LNCaP clone FGC (cell line): ENCODE results near the gene AIFM3.

ENCODE experiments used
- DNase-seq: peaks from one replicate; pipeline ENCODE4 v3.0.0-alpha.2; 2011; ENCODE audit warnings: low read depth
- H3K4me3 ChIP-seq: 2 replicates; pipeline ENCODE4 v1.5.1; 2011; ENCODE audit warnings: mild to moderate bottlenecking, low read depth, low read length, control low read depth
- TF ChIP-seq, protein P1 (sequence below): IDR thresholded peaks from 2 replicates; pipeline ENCODE4 v1.5.1; 2012; ENCODE audit warnings: mild to moderate bottlenecking; ENCODE audit not compliant: control insufficient read depth, insufficient read depth; ENCODE audit errors: extremely low read depth

The AIFM3 gene

DNA sequence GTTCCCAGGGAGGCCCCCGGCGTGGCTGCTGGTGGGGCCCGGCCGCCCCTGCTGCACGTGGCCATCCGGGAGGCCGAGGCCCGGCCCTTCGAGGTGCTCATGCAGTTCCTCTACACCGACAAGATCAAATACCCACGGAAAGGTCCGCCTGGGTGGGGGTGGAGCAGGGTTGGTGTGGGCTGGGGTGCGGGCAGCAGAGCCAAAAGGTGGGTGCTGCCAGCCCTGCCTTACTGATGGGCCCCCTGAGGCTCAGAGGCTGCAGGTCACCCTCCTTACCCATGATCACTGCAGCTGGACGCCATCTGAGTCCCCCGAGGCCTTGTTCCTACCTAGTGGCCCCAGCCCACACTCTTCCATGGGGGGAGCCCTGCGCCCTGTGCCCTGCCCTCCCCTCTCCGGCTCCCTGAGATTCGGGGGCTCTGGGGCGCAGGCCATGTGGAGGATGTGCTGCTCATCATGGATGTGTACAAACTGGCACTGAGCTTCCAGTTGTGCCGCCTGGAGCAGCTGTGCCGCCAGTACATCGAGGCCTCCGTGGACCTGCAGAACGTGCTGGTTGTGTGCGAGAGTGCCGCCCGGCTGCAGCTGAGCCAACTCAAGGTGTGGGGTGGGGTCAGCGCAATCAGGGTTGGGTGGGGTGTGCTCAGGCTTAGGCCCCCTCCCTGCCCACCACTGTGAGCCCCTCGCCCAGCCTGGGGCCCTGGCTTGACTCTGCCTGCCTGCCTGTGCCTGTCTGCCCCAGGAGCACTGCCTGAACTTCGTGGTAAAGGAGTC is 27.3 kb downstream of the AIFM3 start:
- DNase-seq, result no peak
- H3K4me3 ChIP-seq, result no peak overlapping the region
- TF ChIP-seq, protein P1, sequence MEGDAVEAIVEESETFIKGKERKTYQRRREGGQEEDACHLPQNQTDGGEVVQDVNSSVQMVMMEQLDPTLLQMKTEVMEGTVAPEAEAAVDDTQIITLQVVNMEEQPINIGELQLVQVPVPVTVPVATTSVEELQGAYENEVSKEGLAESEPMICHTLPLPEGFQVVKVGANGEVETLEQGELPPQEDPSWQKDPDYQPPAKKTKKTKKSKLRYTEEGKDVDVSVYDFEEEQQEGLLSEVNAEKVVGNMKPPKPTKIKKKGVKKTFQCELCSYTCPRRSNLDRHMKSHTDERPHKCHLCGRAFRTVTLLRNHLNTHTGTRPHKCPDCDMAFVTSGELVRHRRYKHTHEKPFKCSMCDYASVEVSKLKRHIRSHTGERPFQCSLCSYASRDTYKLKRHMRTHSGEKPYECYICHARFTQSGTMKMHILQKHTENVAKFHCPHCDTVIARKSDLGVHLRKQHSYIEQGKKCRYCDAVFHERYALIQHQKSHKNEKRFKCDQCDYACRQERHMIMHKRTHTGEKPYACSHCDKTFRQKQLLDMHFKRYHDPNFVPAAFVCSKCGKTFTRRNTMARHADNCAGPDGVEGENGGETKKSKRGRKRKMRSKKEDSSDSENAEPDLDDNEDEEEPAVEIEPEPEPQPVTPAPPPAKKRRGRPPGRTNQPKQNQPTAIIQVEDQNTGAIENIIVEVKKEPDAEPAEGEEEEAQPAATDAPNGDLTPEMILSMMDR, result no peak

DNA sequence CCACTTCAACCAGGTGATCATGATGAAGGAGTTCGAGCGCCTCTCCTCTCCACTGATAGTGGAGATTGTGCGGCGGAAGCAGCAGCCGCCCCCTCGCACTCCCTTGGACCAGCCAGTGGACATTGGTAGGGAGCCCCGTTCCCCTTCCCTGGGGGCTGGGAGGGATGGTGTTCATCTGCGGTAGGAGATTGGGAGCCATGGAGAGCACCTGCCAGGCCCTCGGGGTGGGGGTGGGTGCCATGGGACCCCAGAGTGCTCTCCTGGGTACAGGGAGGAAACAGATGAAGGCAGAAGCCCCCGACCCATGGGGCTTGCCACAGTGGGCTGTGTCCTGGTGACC is 27.8 kb downstream of the AIFM3 start:
- TF ChIP-seq, protein P1, result no peak
- no peak for DNase-seq
- H3K4me3 ChIP-seq, result no peak overlapping the region

DNA sequence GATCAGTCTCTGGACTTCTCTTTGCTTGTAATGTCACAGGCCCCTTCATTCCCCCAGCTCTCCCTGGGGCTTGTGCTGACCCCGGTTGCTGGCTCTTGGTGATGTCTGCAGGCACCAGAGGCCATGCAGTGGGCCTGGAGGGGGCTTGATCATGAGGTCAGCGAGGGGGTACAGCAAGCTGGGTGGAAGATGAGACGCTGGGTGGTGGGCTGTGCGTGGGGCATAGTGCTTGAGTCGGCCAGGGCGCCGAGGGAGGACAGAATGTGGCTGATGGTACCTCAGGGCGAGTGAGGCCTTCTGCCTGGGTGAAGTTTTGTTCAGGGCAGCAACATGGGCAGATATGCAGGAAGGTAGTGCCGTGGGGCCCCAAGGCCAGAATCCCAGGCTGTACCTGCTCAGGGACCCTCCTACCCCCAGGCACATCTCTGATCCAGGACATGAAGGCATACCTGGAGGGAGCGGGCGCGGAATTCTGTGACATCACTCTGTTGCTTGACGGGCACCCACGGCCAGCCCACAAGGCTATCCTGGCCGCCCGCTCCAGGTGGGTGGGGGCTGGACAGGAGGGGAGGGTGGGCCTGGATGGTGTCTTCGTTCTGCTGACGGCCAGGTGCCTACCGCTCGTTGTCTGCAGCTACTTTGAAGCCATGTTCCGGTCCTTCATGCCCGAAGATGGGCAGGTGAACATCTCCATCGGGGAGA is 28.4 kb downstream of the AIFM3 start:
- H3K4me3 ChIP-seq, result no peak overlapping the region
- DNase-seq, result no peak
- TF ChIP-seq, protein P1, result no peak

DNA sequence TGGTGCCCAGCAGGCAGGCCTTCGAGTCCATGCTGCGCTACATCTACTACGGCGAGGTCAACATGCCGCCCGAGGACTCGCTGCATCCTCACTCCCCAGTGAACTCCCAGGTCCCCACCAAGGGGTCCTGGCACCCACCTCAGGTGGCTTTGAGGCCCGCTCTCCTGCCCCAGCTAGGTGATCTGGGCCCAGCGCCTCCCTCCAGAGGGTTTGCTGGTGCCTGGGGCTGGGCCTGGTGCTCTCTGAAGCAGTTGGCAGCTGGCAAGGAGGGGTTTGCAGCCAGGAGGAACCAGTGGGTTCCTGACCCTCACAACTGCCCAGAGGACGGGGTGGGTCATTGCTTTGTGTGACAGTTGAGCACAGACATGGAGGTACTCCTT is 29.0 kb downstream of the AIFM3 start:
- H3K4me3 ChIP-seq, result no peak overlapping the region
- no peak for DNase-seq

DNA sequence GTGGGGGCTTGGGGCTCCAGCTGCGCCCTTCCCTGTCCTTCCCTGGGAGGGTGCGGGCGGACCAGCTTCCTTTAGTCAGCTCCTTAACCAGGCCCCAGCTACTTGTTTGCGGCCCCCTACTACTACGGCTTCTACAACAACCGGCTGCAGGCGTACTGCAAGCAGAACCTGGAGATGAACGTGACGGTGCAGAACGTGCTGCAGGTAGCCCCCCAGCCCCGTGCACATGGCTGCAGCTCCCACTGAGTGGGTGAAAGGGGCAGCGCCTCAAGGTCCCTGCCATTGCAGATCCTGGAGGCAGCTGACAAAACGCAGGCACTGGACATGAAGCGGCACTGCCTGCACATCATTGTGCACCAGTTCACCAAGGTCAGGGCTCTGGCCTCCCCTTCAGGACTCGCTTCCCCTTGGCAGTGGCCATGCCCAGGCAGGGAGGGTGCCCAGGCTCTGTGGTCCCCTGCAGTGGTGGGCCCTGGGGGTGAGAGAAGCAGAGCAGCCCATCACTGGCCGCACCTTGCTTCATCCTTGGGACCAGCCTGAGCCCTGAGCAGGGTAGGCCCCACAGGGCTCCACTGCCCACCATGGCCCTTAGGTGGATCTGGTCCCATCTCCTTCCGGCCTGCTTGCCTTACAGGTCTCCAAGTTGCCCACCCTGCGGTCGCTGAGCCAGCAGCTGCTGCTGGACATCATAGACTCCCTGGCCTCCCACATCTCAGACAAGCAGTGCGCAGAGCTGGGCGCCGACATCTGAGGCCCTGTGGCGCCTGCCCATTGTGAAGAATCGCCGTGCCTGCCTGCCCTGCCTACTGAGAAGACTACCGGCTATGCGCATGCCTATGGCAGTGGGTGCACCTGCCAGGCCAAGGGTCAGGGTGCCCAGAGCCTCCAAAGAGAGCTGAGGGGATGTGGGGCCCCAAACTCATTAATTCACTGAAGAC is 29.8 kb downstream of the AIFM3 start:
- H3K4me3 ChIP-seq, result no peak overlapping the region
- TF ChIP-seq, protein P1, result no peak
- no peak for DNase-seq

More for the DNA sequence above, 29.0 kb downstream of the AIFM3 start:
- TF ChIP-seq, protein P1, result no peak

DNA sequence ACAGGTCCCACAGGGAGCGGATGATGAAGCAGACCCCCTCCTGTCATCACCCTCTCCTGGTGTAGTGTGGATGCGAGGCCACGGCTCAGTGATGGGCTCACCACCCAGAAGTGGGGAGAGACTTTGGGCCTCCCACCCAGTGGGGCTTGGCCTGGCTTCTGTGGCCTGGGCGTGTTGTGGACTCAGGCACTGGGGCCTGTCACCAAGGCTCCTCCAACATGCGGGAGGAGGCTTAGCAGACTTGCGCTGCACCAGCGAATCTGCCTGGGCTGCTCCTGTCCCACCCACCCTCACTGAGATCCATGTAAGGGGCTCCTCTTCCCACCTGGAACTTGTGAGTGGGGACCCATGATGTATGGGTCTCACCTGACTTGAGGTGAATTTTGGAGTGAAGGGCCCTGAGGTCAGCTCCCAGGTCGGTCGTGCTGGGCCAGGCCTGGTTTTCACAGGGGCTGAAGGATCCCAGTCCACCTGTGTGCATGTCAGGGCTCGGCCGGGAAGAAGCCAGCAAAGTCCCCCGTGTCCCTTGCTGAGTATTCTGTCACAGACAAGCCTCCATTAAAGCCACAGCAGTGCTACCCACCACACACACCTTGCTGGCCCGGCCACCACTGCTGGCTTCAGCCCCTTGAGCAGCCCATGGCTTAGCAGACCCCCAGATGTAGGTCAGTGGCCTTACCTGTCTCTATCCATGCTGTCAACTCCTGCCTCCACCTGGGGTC is 30.6 kb downstream of the AIFM3 start:
- H3K4me3 ChIP-seq, result no peak overlapping the region
- no peak for DNase-seq
- TF ChIP-seq, protein P1, result no peak
